Measurements from ENCODE around the gene PPME1.

PPME1 gene

DNA sequence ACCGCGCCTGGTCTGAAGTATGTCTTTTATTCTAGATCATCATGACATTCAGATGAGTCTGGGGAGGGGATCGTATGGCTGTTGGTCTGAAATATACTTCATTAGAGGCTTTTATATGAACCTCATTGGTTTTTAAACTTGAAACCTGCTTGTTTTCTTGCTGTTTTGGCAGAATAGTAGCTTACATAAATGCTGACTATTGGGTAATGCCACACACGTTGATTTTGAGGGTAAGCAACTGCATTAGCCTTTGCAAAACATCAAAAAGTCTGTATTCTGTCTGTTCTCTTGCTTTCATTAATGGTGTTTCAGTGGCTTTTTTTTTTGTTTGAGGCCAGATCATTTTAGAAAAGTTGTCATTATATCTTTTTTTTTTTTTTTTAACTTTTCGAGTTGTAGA is 14.2 kb downstream of the PPME1 start:
- peaks cover 6% of the 10 kb centered on the region for H3K36me3 ChIP-seq
- no peaks in the 10 kb centered on the region for H3K9me3 ChIP-seq
- no peak overlapping the region for H3K4me3 ChIP-seq (ENCODE audit: low read depth, low read length)
- H3K4me1 ChIP-seq = no peaks in the 10 kb centered on the region
- H3K27me3 ChIP-seq = no peaks in the 10 kb centered on the region
- no peak for DNase-seq
- no peak for TF ChIP-seq CTCF (IDR thresholded peaks at IDR 0.05; ENCODE audit: low read depth, low read length)

DNA sequence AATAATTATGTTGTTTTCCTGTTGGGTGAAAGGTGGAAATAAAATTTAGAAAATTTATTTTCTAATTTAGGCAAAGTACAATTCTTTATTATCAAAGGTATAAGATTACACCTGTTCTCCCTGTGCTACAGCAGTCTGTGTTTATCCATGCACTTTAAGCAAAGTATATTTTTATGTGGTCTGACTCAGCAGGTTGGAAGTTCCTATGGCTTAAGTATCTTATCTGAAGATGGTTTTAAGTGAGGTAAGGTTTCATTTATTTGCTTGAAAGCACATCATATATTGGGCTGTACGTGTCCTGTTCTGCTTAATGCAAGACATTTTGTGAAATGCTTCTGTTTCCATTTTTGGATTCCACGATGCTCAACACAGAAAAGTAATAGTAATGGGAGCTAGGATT is 14.6 kb downstream of the PPME1 start:
- Histone ChIP-seq H3K27me3 (no peaks in the 10 kb centered on the region), H3K4me3 (ENCODE audit: low read depth, low read length) (no peak overlapping the region), H3K4me1 (no peaks in the 10 kb centered on the region), H3K9me3 (no peaks in the 10 kb centered on the region), H3K36me3 (peaks cover 6% of the 10 kb centered on the region)
- no peak for TF ChIP-seq CTCF (IDR thresholded peaks at IDR 0.05; ENCODE audit: low read depth, low read length)
- no peak for DNase-seq

- Histone ChIP-seq H3K4me3 (ENCODE audit: low read depth, low read length) (no peak overlapping the region), H3K36me3 (no peaks in the 10 kb centered on the region; the same call in 1 of the 2 replicates), H3K27me3 (no peaks in the 10 kb centered on the region), H3K4me1 (peaks cover 5% of the 10 kb centered on the region; the same call in 1 of the 2 replicates), H3K9me3 (no peaks in the 10 kb centered on the region)
- TF ChIP-seq CTCF (IDR thresholded peaks at IDR 0.05; ENCODE audit: low read depth, low read length) = no peak
- no peak for DNase-seq
Observed at GRCh38 chr11:74195828-74196227, 24.7 kb downstream of the PPME1 start.

DNA sequence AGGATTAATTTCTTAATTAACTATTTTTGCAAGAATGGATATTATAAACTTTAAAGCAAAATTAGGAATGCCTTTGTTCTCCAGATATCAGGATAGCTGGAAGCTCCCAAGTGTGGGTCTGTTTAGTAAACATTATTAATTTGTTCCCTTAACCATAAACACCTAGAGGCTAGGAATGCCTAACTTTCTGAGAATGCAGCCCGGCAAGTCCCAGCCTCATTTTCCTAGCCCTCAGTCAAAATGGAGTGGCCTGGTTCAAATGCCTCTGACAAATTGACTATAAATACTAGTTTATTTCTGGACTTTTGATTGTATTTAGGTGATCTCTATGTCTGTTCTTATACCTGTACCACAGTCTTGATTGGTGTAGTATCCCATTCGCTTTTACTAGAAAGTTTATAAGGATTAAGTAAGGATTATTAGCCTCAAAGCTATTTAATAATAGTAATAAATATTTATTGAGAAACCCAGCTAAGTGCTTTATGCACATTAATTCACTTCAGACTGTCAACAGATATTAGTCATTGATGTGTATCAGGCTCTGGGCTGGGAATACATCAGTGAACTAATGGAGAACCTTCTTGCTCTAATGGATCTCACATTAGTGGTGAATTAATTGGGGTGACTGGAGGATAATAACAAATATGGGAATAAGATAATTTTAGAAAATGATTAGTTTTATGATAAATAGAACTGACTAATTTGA is 25.8 kb downstream of the PPME1 start:
- H3K36me3 ChIP-seq = no peaks in the 10 kb centered on the region; the same call in 1 of the 2 replicates
- no peaks in the 10 kb centered on the region for H3K27me3 ChIP-seq
- DNase-seq = no peak
- H3K4me3 ChIP-seq (ENCODE audit: low read depth, low read length) = no peak overlapping the region
- peaks cover 5% of the 10 kb centered on the region; the same call in 1 of the 2 replicates for H3K4me1 ChIP-seq
- no peaks in the 10 kb centered on the region for H3K9me3 ChIP-seq
- no peak for TF ChIP-seq CTCF (IDR thresholded peaks at IDR 0.05; ENCODE audit: low read depth, low read length)

DNA sequence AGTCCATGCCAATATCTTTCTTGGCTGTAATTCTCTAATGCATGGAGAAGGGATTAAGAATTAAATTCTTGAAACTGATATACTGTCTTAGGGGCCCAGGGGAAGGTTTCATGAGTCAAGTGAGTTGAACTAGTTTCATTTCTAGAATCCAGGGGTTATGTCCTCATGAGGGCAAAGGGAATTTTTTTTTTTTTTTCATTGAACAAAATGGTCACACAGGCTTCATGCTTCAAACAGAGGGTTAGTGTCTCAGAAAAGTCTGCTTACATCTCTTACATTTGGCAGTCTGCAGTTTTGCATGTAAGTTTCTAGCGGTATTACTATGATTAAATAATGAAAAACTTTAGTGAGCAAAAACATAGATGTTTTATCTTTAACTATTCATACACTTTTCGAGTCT is 32.9 kb downstream of the PPME1 start:
- no peaks in the 10 kb centered on the region for H3K9me3 ChIP-seq
- H3K4me1 ChIP-seq = no peaks in the 10 kb centered on the region
- H3K4me3 ChIP-seq (ENCODE audit: low read depth, low read length) = no peak overlapping the region
- DNase-seq = no peak
- H3K27me3 ChIP-seq = no peaks in the 10 kb centered on the region
- TF ChIP-seq CTCF (IDR thresholded peaks at IDR 0.05; ENCODE audit: low read depth, low read length) = no peak
- H3K36me3 ChIP-seq = peaks cover 3% of the 10 kb centered on the region

GRCh38 chr11:74204701-74205100 is 33.6 kb downstream of the PPME1 start:
- H3K4me3 ChIP-seq (ENCODE audit: low read depth, low read length) = no peak overlapping the region
- DNase-seq = no peak
- no peaks in the 10 kb centered on the region for H3K27me3 ChIP-seq
- H3K36me3 ChIP-seq = peaks cover 3% of the 10 kb centered on the region
- H3K4me1 ChIP-seq = no peaks in the 10 kb centered on the region
- no peak for TF ChIP-seq CTCF (IDR thresholded peaks at IDR 0.05; ENCODE audit: low read depth, low read length)
- H3K9me3 ChIP-seq = no peaks in the 10 kb centered on the region

Measured in BE2C (cell line).